HG03097 (cell line): Measurements from ENCODE around the gene GJD2.

Experiments
- ATAC-seq: cut with Tn5 transposase; IDR thresholded peaks from one replicate; pipeline ENCODE4 v1.9.1; 2021; ENCODE audit not compliant: unreplicated experiment, low FRiP score

The GJD2 gene

GRCh38 chr15:34773917-34774316 lies 19.1 kb upstream of the GJD2 start:
- ATAC-seq = no peak

- ATAC-seq = no peak
Measured at GRCh38 chr15:34773013-34773412, 18.2 kb upstream of the GJD2 start.

- no peak for ATAC-seq
Measured at GRCh38 chr15:34772312-34772711, 17.5 kb upstream of the GJD2 start.

GRCh38 chr15:34769711-34770110 lies 14.9 kb upstream of the GJD2 start:
- ATAC-seq = no peak

GRCh38 chr15:34768530-34768929 lies 13.7 kb upstream of the GJD2 start:
- no peak for ATAC-seq

- ATAC-seq = no peak
Measured at GRCh38 chr15:34765741-34766140, 10.9 kb upstream of the GJD2 start.

- no peak for ATAC-seq
Measured at GRCh38 chr15:34760909-34761308, 6.1 kb upstream of the GJD2 start.

GRCh38 chr15:34759992-34760391 lies 5.2 kb upstream of the GJD2 start:
- ATAC-seq = no peak

GRCh38 chr15:34759347-34759746 lies 4.5 kb upstream of the GJD2 start:
- ATAC-seq = no peak

- ATAC-seq = no peak
Measured at GRCh38 chr15:34757262-34757661, 2.5 kb upstream of the GJD2 start.

- no peak for ATAC-seq
Measured at GRCh38 chr15:34755419-34755773, 598 bp upstream of the GJD2 start.

- ATAC-seq = no peak
Measured at GRCh38 chr15:34754171-34754601, 612 bp downstream of the GJD2 start.

- no peak for ATAC-seq
Measured at GRCh38 chr15:34753236-34753894, 1.4 kb downstream of the GJD2 start.

- no peak for ATAC-seq
Measured at GRCh38 chr15:34749691-34750090, 5.1 kb downstream of the GJD2 start.

GRCh38 chr15:34739346-34739745 lies 15.5 kb downstream of the GJD2 start:
- ATAC-seq = no peak

GRCh38 chr15:34738002-34738401 lies 16.8 kb downstream of the GJD2 start:
- no peak for ATAC-seq

GRCh38 chr15:34737477-34737876 lies 17.3 kb downstream of the GJD2 start:
- no peak for ATAC-seq

GRCh38 chr15:34734303-34734702 lies 20.5 kb downstream of the GJD2 start:
- ATAC-seq = no peak

GRCh38 chr15:34733621-34734020 lies 21.2 kb downstream of the GJD2 start:
- no peak for ATAC-seq

GRCh38 chr15:34732430-34732829 lies 22.4 kb downstream of the GJD2 start:
- ATAC-seq = no peak

GRCh38 chr15:34730701-34731100 lies 24.1 kb downstream of the GJD2 start:
- ATAC-seq = no peak

GRCh38 chr15:34729886-34730285 lies 24.9 kb downstream of the GJD2 start:
- no peak for ATAC-seq

- ATAC-seq = no peak
Measured at GRCh38 chr15:34729056-34729455, 25.7 kb downstream of the GJD2 start.
